WTC11 (cell line): ENCODE measurements around the gene CRY2.

Experiments
- NR3C1 ChIP-seq: sonication (generic); formaldehyde crosslinking; conservative IDR thresholded peaks from 2 replicates; pipeline ENCODE4 v1.8.1; 2023; ENCODE audit warnings: low read depth, mild to moderate bottlenecking, missing genetic modification reagents
- TCF7 ChIP-seq: sonication (generic); formaldehyde crosslinking; IDR thresholded peaks from 2 replicates; pipeline ENCODE4 v1.8.0; 2022; ENCODE audit warnings: mild to moderate bottlenecking, low read depth, missing genetic modification reagents, moderate library complexity

GRCh38 chr11:45887587-45887986 is 40.3 kb downstream of the CRY2 start:
- TF ChIP-seq NR3C1 (CRISPR knock-in tag), result no peak
- TF ChIP-seq TCF7 (CRISPR knock-in tag), result no peak
